Kidney epithelial cell (primary cell): ENCODE data around the gene BRSK1. TPM values are rescaled to one million over a fixed set of nuclear protein-coding genes. Genes with fewer than 3 reads are reported as not detected.

Experiments
- DNase-seq: peaks from one replicate; pipeline ENCODE4 v3.0.0-alpha.2; 2010; ENCODE audit warnings: low read depth
- H3K27me3 ChIP-seq: 2 replicates; pipeline ENCODE4 v1.6.0; 2011; ENCODE audit warnings: low read length; ENCODE audit not compliant: control insufficient read depth, insufficient read depth
- H3K36me3 ChIP-seq: 2 replicates; pipeline ENCODE4 v1.5.1; 2011; ENCODE audit warnings: low read length; ENCODE audit not compliant: control insufficient read depth, insufficient read depth
- H3K4me3 ChIP-seq: 2 replicates; pipeline ENCODE4 v1.5.1; 2011; ENCODE audit warnings: low read depth, mild to moderate bottlenecking, control low read depth, low read length
- CTCF ChIP-seq: IDR thresholded peaks from 2 replicates; pipeline ENCODE4 v1.5.1; 2011; ENCODE audit warnings: mild to moderate bottlenecking, moderate library complexity, low read length, control low read depth, inconsistent platforms; ENCODE audit not compliant: insufficient read depth, poor library complexity, severe bottlenecking
- total RNA-seq: library from RNA; depleted of rRNA; stranded (reverse); fragments of >200 nt; gene quantifications from 2 replicates; pipeline ENCODE4 v1.2.3, GENCODE V29; 2015

Gene BRSK1
- total RNA-seq, 1 donor from 2014 or later = 6.0 TPM

- TF ChIP-seq CTCF = no peak
- peaks cover 2% of the 10 kb centered on the region for H3K36me3 ChIP-seq
- DNase-seq = no peak
- no peaks in the 10 kb centered on the region for H3K27me3 ChIP-seq
- no peak overlapping the region for H3K4me3 ChIP-seq
Observed at GRCh38 chr19:55308281-55308680, 24.5 kb downstream of the BRSK1 start.

- H3K4me3 ChIP-seq = no peak overlapping the region
- peaks cover 2% of the 10 kb centered on the region for H3K36me3 ChIP-seq
- H3K27me3 ChIP-seq = peaks cover 2% of the 10 kb centered on the region
- DNase-seq = no peak
- no peak for TF ChIP-seq CTCF
Observed at GRCh38 chr19:55309448-55309847, 25.7 kb downstream of the BRSK1 start.

- Histone ChIP-seq H3K36me3 (peaks cover 2% of the 10 kb centered on the region), H3K4me3 (no peak overlapping the region), H3K27me3 (peaks cover 2% of the 10 kb centered on the region)
- no peak for DNase-seq
- TF ChIP-seq CTCF = no peak
Observed at GRCh38 chr19:55310498-55310897, 26.7 kb downstream of the BRSK1 start.

GRCh38 chr19:55311397-55311796, 27.6 kb downstream of the BRSK1 start:
- no peak for DNase-seq
- Histone ChIP-seq H3K4me3 (no peak overlapping the region), H3K36me3 (no peaks in the 10 kb centered on the region), H3K27me3 (peaks cover 2% of the 10 kb centered on the region)
- no peak for TF ChIP-seq CTCF

- no peak for TF ChIP-seq CTCF
- H3K36me3 ChIP-seq = no peaks in the 10 kb centered on the region
- no peak overlapping the region for H3K4me3 ChIP-seq
- no peak for DNase-seq
- peaks cover 2% of the 10 kb centered on the region for H3K27me3 ChIP-seq
Observed at GRCh38 chr19:55311797-55312196, 28.0 kb downstream of the BRSK1 start.
